GM19099 (cell line): ENCODE results near the gene IRX3.

Source experiments
- POLR2A ChIP-seq: IDR thresholded peaks from 3 replicates; pipeline ENCODE4 v1.6.1; 2011; ENCODE audit warnings: low read depth; ENCODE audit not compliant: insufficient read length; ENCODE audit errors: extremely low read depth

Gene IRX3

GRCh38 chr16:54309341-54309740 lies 22.8 kb upstream of the IRX3 start:
- TF ChIP-seq POLR2A, result no peak

GRCh38 chr16:54305080-54305479 lies 18.5 kb upstream of the IRX3 start:
- TF ChIP-seq POLR2A, result no peak

- no peak for TF ChIP-seq POLR2A
Measured at GRCh38 chr16:54303613-54304012, 17.0 kb upstream of the IRX3 start.

GRCh38 chr16:54297154-54297553 lies 10.6 kb upstream of the IRX3 start:
- no peak for TF ChIP-seq POLR2A

GRCh38 chr16:54296543-54296942 lies 10.0 kb upstream of the IRX3 start:
- TF ChIP-seq POLR2A, result no peak

GRCh38 chr16:54291656-54292487 lies 5.3 kb upstream of the IRX3 start:
- no peak for TF ChIP-seq POLR2A

GRCh38 chr16:54290833-54291655 lies 4.5 kb upstream of the IRX3 start:
- no peak for TF ChIP-seq POLR2A

GRCh38 chr16:54289945-54290832 lies 3.6 kb upstream of the IRX3 start:
- no peak for TF ChIP-seq POLR2A

- no peak for TF ChIP-seq POLR2A
Measured at GRCh38 chr16:54289242-54289944, 2.8 kb upstream of the IRX3 start.

GRCh38 chr16:54288835-54289241 lies 2.3 kb upstream of the IRX3 start:
- TF ChIP-seq POLR2A, result no peak

GRCh38 chr16:54288030-54288834 lies 1.6 kb upstream of the IRX3 start:
- no peak for TF ChIP-seq POLR2A

- TF ChIP-seq POLR2A, result no peak
Measured at GRCh38 chr16:54287131-54288029, 793 bp upstream of the IRX3 start.

GRCh38 chr16:54286090-54286365 lies 559 bp downstream of the IRX3 start:
- TF ChIP-seq POLR2A, result no peak
